Measurements from ENCODE around the gene DOHH. TPM values are rescaled to one million over a fixed set of nuclear protein-coding genes. Genes with fewer than 3 reads are reported as not detected.
A peak's percentile ranks its signal among the peaks of the same experiment; 100 is the strongest.

The DOHH gene
- total and polyA plus RNA-seq, 7 donors: 7.2 to 22.5 (median 16.9) TPM

GRCh38 chr19:3458229-3459088 is 42.0 kb downstream of the DOHH start:
- Histone ChIP-seq H3K9me3 (no peaks in the 10 kb centered on the region), H3K36me3 (peaks cover 15 to 71% (median 42%) of the 10 kb centered on the region in 4 donors), H3K27ac (peak overlapping the region; percentile 82 to 92 (median 88)), H3K4me1 (peaks cover 0 to 76% (median 66%) of the 10 kb centered on the region in 4 donors), H3K27me3 (no peaks in the 10 kb centered on the region), H3K4me3 (no peak overlapping the region)
- intact Hi-C loops (cut with DNase I): no loop called here
- 75 to 77% methylated on average over 19 of the region's 19 CpGs for WGBS, 2 donors
- DNase-seq: no peak
- TF ChIP-seq POLR2AphosphoS5 (IDR thresholded peaks at IDR 0.05) (peak in 1 of 4 donors; percentile 5), EP300 (IDR thresholded peaks at IDR 0.05) (no peak)

- TF ChIP-seq POLR2A (IDR thresholded peaks at IDR 0.05): no peak
- peak in 1 of 4 donors; percentile 10 for TF ChIP-seq POLR2AphosphoS5 (IDR thresholded peaks at IDR 0.05)
- no peak for TF ChIP-seq CTCF (IDR thresholded peaks at IDR 0.05)
- peak in 1 of 4 donors; percentile 29 for TF ChIP-seq EP300 (IDR thresholded peaks at IDR 0.05)
- Histone ChIP-seq H3K36me3 (peaks cover 22 to 71% (median 43%) of the 10 kb centered on the region in 4 donors), H3K9me3 (no peaks in the 10 kb centered on the region), H3K27ac (peak overlapping the region; percentile 82 to 92 (median 88)), H3K4me1 (peaks cover 0 to 68% (median 58%) of the 10 kb centered on the region in 4 donors), H3K27me3 (no peaks in the 10 kb centered on the region), H3K4me3 (no peak overlapping the region)
- WGBS, 2 donors: 63 to 80% methylated on average over 22 of the region's 22 CpGs
- intact Hi-C loops (cut with DNase I): no loop called here
- no peak for DNase-seq
These were observed 42.8 kb downstream of the DOHH start for GRCh38 chr19:3457528-3458228.

- TF ChIP-seq POLR2A (IDR thresholded peaks at IDR 0.05) (no peak), POLR2AphosphoS5 (IDR thresholded peaks at IDR 0.05) (no peak), EP300 (IDR thresholded peaks at IDR 0.05) (no peak), CTCF (IDR thresholded peaks at IDR 0.05) (no peak)
- intact Hi-C loops (cut with DNase I): no loop called here
- peaks cover 0 to 66% (median 59%) of the 10 kb centered on the region in 4 donors for H3K4me1 ChIP-seq
- H3K27ac ChIP-seq: peak overlapping the region; percentile 82 to 92 (median 88)
- 90 to 91% methylated on average over 18 of the region's 18 CpGs for WGBS, 2 donors
- peaks cover 29 to 71% (median 47%) of the 10 kb centered on the region in 4 donors for H3K36me3 ChIP-seq
- H3K9me3 ChIP-seq: no peaks in the 10 kb centered on the region
- DNase-seq: no peak
- no peaks in the 10 kb centered on the region for H3K27me3 ChIP-seq
- H3K4me3 ChIP-seq: no peak overlapping the region
These were observed 43.4 kb downstream of the DOHH start for GRCh38 chr19:3456925-3457527.

GRCh38 chr19:3455960-3456601 is 44.4 kb downstream of the DOHH start:
- TF ChIP-seq POLR2AphosphoS5 (IDR thresholded peaks at IDR 0.05) (no peak), POLR2A (IDR thresholded peaks at IDR 0.05) (no peak), CTCF (IDR thresholded peaks at IDR 0.05) (no peak), EP300 (IDR thresholded peaks at IDR 0.05) (no peak)
- no peak for DNase-seq
- no peaks in the 10 kb centered on the region for H3K27me3 ChIP-seq
- H3K9me3 ChIP-seq: no peaks in the 10 kb centered on the region
- intact Hi-C loops (cut with DNase I): no loop called here
- H3K27ac ChIP-seq: peak overlapping the region; percentile 82 to 92 (median 88)
- H3K36me3 ChIP-seq: peaks cover 29 to 66% (median 48%) of the 10 kb centered on the region in 4 donors
- 89 to 90% methylated on average over 37 of the region's 37 CpGs for WGBS, 2 donors
- H3K4me3 ChIP-seq: no peak overlapping the region
- H3K4me1 ChIP-seq: peaks cover 0 to 75% (median 66%) of the 10 kb centered on the region in 4 donors

Data from sigmoid colon (tissue), 7 donors.